Hepatocyte (in vitro differentiated cells): Measurements from ENCODE around the gene ERC2. TPM values are rescaled to one million over a fixed set of nuclear protein-coding genes. Genes with fewer than 3 reads are reported as not detected.
A peak's percentile ranks its signal among the peaks of the same experiment; 100 is the strongest.

ENCODE experiments used
- DNase-seq: peaks from one replicate; pipeline ENCODE4 v3.0.0-alpha.2; 2016; ENCODE audit warnings: low spot score
- H2AFZ ChIP-seq: fragments of 200-600 bp; sonication (generic); 2 replicates; pipeline ENCODE4 v1.6.0; 2016; ENCODE audit warnings: antibody characterized with exemption, mild to moderate bottlenecking
- H3K27ac ChIP-seq: fragments of 200-600 bp; sonication (generic); 2 replicates; pipeline ENCODE4 v1.5.1; 2016; ENCODE audit warnings: mild to moderate bottlenecking
- H3K27me3 ChIP-seq: fragments of 200-600 bp; sonication (generic); 2 replicates; pipeline ENCODE4 v1.6.1; 2016
- H3K36me3 ChIP-seq: fragments of 200-600 bp; sonication (generic); replicated peaks from 2 replicates; pipeline ENCODE4 v1.5.1; 2016; ENCODE audit warnings: low read depth; ENCODE audit not compliant: insufficient read depth
- H3K4me1 ChIP-seq: fragments of 200-600 bp; sonication (generic); 2 replicates; pipeline ENCODE4 v1.5.1; 2016; ENCODE audit warnings: mild to moderate bottlenecking, moderate library complexity; ENCODE audit not compliant: insufficient read depth
- H3K4me2 ChIP-seq: fragments of 200-600 bp; sonication (generic); 2 replicates; pipeline ENCODE4 v1.6.0; 2016
- H3K4me3 ChIP-seq: fragments of 200-600 bp; sonication (generic); 2 replicates; pipeline ENCODE4 v1.5.1; 2016; ENCODE audit warnings: mild to moderate bottlenecking
- H3K79me2 ChIP-seq: fragments of 200-600 bp; sonication (generic); 2 replicates; pipeline ENCODE4 v1.6.0; 2017; ENCODE audit warnings: mild to moderate bottlenecking
- H3K9me2 ChIP-seq: fragments of 200-600 bp; sonication (generic); replicated peaks from 2 replicates; pipeline ENCODE4 v1.6.0; 2017; ENCODE audit warnings: mild to moderate bottlenecking; ENCODE audit not compliant: insufficient read depth
- H3K9me3 ChIP-seq: fragments of 200-600 bp; sonication (generic); 2 replicates; pipeline ENCODE4 v1.5.1; 2016; ENCODE audit warnings: low read depth, mild to moderate bottlenecking
- H4K20me1 ChIP-seq: fragments of 200-600 bp; sonication (generic); 2 replicates; pipeline ENCODE4 v1.6.0; 2016; ENCODE audit warnings: mild to moderate bottlenecking; ENCODE audit not compliant: insufficient read depth, poor library complexity, severe bottlenecking
- CTCF ChIP-seq: fragments of 200-600 bp; sonication (generic); IDR thresholded peaks from 2 replicates; pipeline ENCODE4 v1.5.1; 2016; ENCODE audit warnings: antibody characterized with exemption, mild to moderate bottlenecking; ENCODE audit not compliant: poor library complexity
- EZH2 ChIP-seq: fragments of 200-600 bp; sonication (generic); IDR thresholded peaks from 2 replicates; pipeline ENCODE4 v1.6.1; 2016; ENCODE audit warnings: antibody characterized with exemption, mild to moderate bottlenecking, borderline replicate concordance
- EZH2phosphoT487 ChIP-seq: fragments of 200-600 bp; sonication (generic); IDR thresholded peaks from one replicate; pipeline ENCODE4 v1.6.1; 2018; ENCODE audit warnings: antibody characterized with exemption, mild to moderate bottlenecking, low read depth, moderate library complexity; ENCODE audit not compliant: unreplicated experiment, severe bottlenecking
- WGBS: methylation state at CpG from one replicate; pipeline ENCODE4 v1.1.6; 2016; ENCODE audit warnings: low lambda C conversion rate; ENCODE audit errors: missing lambda C conversion rate; 5-methylcytosine and 5-hydroxymethylcytosine counted together
- polyA plus RNA-seq: library from polyadenylated mRNA; unstranded; fragments of >200 nt; fragmentation: Nextera tagmentation; extraction: Ambion mirVana; gene quantifications from 2 replicates; pipeline ENCODE4 v1.2.1, GENCODE V29; 2016
- total RNA-seq: library from RNA; depleted of rRNA; stranded (reverse); fragments of >200 nt; gene quantifications from 2 replicates; pipeline ENCODE4 v1.2.3, GENCODE V29; 2014

ERC2 gene
- total and polyA plus RNA-seq, 2 experiments from 2014 or later, result 1.2 to 5.3 TPM

- no peaks in the 10 kb centered on the region for H3K36me3 ChIP-seq
- H3K79me2 ChIP-seq, result no peaks in the 10 kb centered on the region
- H4K20me1 ChIP-seq, result no peaks in the 10 kb centered on the region
- DNase-seq, result no peak
- no peak overlapping the region for H3K4me2 ChIP-seq
- no peak overlapping the region for H2AFZ ChIP-seq
- no peaks in the 10 kb centered on the region for H3K9me3 ChIP-seq
- H3K4me1 ChIP-seq, result peaks cover 18% of the 10 kb centered on the region
- WGBS, result 89% methylated on average over 3 of the region's 3 CpGs
- H3K9me2 ChIP-seq, result no peaks in the 10 kb centered on the region
- H3K27me3 ChIP-seq, result no peaks in the 10 kb centered on the region
- no peak overlapping the region for H3K27ac ChIP-seq
- no peak overlapping the region for H3K4me3 ChIP-seq
- no peak for TF ChIP-seq CTCF
- TF ChIP-seq EZH2, result no peak
- no peak for TF ChIP-seq EZH2phosphoT487
These were observed 884.8 kb downstream of the ERC2 start for GRCh38 chr3:55583475-55583874.

DNA sequence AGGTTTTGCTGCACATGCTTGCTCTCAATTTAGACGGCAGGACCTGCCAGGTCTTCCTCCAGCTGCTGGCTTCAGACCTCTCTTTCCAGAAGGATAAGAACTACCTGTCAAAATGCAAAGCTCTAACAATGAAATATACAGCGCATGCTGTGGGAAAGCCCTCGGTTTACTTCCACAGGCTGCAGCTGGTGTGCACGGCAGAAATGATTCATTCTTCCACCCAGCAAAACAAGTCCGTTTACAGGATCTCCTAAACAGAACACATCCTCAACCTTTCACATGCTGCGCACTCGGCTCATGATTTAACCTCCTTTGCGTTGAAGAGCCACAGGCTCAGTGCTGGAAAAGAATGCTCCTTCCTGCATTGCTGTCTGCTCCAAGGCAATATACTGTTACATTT is 888.8 kb downstream of the ERC2 start:
- no peak for TF ChIP-seq CTCF
- TF ChIP-seq EZH2, result no peak
- no peak for TF ChIP-seq EZH2phosphoT487
- no peaks in the 10 kb centered on the region for H3K9me3 ChIP-seq
- no peaks in the 10 kb centered on the region for H3K27me3 ChIP-seq
- no peaks in the 10 kb centered on the region for H3K79me2 ChIP-seq
- 47% methylated on average over 8 of the region's 8 CpGs for WGBS
- peak overlapping the region; percentile 7 for H3K4me2 ChIP-seq
- no peak overlapping the region for H3K27ac ChIP-seq
- H3K4me3 ChIP-seq, result no peak overlapping the region
- H2AFZ ChIP-seq, result no peak overlapping the region
- H3K4me1 ChIP-seq, result peaks cover 8% of the 10 kb centered on the region
- H4K20me1 ChIP-seq, result no peaks in the 10 kb centered on the region
- no peaks in the 10 kb centered on the region for H3K9me2 ChIP-seq
- no peaks in the 10 kb centered on the region for H3K36me3 ChIP-seq
- DNase-seq, result no peak

GRCh38 chr3:55576621-55577388 is 891.5 kb downstream of the ERC2 start:
- H3K4me1 ChIP-seq, result peaks cover 8% of the 10 kb centered on the region
- no peaks in the 10 kb centered on the region for H3K27me3 ChIP-seq
- 51% methylated on average over 17 of the region's 17 CpGs for WGBS
- peak overlapping the region; percentile 36 for H3K27ac ChIP-seq
- H4K20me1 ChIP-seq, result no peaks in the 10 kb centered on the region
- H3K9me2 ChIP-seq, result no peaks in the 10 kb centered on the region
- TF ChIP-seq CTCF, result no peak
- TF ChIP-seq EZH2phosphoT487, result no peak
- no peak overlapping the region for H3K4me2 ChIP-seq
- peak overlapping the region; percentile 19 for H2AFZ ChIP-seq
- no peaks in the 10 kb centered on the region for H3K9me3 ChIP-seq
- H3K36me3 ChIP-seq, result no peaks in the 10 kb centered on the region
- no peak overlapping the region for H3K4me3 ChIP-seq
- no peak for DNase-seq
- H3K79me2 ChIP-seq, result no peaks in the 10 kb centered on the region
